Tongue (tissue), 2 donors: ENCODE results near the gene UBE2V1. TPM values are rescaled to one million over a fixed set of nuclear protein-coding genes. Genes with fewer than 3 reads are reported as not detected.
"Not testable (repeated sequence)": the region's sequence is repeated elsewhere in the genome, so short reads cannot be mapped to it uniquely, and the experiment has no call there.

Source experiments
- DNase-seq: peaks from one replicate; pipeline ENCODE4 v3.0.0-alpha.2; 2015
- total RNA-seq: library from RNA; depleted of rRNA; stranded (reverse); fragments of >200 nt; gene quantifications from one replicate; pipeline ENCODE4 v1.2.3, GENCODE V29; 2014

The UBE2V1 gene
- total RNA-seq, 1 donor from 2014 or later: 39.6 TPM

DNA sequence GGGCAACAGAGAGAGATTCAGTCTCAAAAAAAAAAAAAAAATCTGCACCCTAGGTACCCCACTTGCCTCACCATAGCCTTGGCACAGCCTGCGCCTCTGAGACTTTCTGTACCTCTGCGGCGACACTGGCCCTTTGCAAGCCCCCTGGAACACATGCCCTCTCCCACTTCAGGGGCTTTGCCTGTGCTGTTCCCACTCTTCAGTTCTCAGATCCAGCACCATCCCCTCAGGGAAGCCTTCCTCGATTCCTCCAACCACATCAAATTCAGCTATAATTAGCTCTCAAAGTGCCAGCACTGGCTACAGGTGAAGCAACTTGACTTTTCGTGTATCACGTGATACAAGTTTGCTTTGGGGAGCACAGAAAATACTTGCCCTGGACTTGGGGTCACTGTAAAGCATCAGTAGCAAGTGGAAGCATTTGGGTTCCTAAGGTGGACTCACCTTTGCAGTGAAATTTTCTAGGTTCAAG is 2.1 kb upstream of the UBE2V1 start:
- DNase-seq: no peak

DNA sequence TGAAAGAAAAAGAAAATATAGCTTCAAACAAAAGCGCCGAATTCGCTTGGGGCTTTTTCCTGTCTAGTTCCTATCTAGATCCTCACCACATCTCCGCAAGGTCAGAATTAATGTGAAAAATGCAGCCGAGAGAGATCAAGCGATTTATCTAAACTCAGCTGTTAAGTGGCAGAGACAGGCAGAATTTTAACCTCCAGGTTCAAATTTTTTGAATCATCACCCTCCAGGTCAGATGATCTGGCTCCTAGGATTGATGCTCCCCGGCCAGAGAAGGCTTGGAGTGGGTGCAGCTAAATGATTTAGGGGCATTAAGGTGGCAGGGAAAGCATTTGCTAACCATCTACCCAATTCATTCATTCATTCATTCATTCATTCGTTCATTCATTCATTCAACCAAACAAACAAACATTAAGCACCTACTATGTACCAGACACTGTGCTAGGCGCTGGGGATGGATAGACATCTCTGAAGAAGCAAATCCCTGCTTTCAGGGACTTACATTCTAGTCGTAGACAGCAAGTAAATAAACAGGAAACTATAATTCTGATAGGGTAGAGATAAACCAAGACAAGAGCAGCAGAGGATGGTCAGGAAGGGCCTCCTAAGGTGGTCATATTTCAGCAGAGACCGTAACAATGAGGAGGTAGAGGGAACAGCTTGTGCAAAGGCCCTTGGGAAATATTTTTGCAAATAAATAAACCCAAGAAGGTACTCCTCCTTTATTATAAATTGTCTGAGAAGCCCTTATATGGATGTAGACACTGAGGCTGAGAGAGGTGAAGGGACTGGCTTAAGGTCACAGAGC is 672 bp upstream of the UBE2V1 start:
- DNase-seq: no peak

DNA sequence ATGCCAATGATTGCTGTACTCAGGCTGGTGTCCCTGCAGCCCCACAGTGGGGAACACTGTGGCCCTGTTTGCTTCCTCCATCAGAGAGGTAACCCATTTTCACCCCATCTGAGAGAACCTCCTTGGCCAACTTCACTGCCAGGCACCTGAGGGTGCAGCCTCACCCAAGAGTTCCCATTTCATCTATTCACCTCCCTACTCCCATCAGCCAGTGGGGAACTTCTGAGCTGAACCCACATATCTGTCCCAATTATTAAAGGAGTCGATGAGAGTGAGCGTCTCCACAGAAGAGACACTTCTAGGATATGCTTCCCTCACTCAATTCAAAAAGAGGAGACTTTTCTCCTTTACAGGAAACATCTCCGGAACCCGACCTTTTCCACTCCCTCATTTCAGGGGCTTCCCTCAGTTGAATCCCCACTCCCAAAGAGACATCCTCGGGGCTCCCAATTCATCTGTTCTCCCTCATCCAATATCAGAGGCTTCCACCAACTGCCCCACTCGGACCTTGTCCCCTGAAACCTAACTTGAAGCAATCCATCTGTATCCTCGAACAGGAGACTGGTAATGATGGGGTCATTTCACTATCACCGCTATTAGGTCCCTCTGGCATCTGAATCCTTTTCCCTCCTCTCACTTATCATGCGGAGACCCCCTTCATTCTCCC is 988 bp downstream of the UBE2V1 start:
- no peak for DNase-seq

DNA sequence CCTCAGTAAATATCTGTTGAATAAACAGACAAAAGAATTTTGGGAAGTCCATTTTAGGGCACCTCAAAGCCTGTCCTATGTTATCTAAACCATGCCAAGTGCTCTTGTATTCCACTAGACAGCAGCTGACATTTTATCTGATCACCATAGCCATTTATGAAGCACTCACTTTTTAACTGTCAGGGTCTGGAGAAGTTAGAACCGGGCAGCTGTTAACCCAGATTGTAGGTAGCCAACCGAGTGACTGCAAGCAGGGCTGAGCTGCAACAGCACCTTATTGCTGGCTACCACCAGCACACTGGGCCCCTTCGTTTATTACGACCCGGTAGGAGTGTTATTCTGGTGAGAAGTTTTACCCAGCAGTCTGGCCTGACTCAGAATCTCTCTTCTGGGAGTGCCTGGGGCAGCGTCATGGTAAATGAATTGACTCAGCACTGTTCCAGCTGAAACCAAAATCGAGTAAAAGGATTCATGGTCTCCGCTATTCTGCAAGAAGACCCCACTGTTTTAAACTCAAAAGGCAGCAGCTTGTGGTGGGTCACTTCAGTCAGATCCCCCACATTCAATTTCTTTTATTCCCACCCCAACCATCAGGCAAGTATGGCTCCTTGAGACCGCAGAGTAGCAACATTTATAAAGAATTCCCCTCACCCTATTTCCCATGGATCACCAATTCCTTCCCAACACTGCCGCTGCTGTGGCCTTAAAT is 1.7 kb downstream of the UBE2V1 start:
- DNase-seq: no peak

DNA sequence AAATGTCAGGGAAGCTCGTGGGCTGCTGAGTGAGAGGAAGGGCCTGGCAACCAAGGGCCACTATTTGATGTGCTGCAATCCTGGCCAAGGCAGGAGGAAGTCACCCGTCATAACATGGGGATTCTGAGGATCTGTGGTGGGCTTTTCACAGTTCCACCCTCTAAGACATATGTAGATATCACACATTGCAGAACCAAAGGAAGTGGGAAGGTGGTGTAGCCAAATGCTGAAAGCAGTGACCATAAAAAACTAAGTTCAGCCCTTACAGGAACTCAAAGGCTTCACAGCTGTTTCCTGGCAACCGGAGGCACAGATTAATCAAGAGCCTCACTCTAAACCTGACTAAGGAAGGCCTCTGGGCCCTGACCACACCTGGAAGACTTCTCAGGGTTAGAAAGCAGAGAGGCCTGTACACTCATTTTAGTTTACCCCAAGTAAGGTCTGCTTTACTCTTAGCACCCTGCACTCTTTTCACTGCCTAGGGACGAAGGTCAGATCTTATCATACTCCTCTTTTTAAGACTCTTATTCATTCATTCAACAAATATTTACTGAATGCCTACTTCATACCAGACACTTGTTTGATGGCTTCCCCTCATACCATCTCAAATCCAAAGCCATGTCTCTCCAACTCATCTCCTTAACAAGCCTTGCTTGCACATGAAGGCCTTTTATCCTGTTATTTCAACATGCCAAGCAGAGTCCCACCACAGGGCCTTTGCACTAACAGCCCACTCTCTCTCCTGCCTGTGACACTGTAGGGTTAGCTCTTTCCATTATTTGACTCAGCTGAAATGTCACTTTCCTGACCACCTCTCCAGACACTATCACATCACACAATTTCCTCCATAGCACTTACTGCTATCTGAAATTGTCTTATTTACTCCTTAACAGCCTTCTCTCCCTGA is 2.6 kb downstream of the UBE2V1 start:
- no peak for DNase-seq

DNA sequence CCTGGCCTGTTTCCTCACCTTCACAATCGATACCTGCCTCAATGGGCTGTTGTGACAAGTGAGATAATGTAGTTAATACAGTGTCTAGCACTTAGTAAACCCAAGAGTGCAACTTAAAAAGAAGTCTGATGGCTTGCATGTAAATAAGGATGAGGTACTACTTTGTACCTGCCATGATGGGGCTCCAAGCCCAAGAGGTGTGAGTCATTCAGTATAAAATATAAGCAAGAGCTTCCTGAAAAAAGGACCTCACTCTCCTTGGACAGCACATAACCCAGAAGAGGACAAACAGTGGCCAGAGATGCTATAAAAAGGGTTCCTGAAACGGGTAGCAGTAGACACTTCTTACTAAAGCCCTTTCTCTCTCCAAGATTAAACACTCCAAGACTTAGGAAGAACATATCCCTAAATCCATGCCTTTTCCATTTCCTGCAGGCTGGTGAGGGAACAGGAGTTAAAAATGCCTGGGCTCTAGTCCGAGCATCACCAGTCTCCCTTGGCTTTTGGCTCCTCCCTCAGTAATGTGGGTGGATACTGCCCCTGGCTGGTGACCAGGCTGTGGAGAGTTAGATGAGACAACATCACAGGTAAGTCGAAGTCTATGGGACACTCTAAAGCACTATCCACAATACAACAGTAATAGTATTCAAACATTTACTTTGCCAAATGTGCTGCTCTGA is 4.3 kb downstream of the UBE2V1 start:
- no peak for DNase-seq

DNA sequence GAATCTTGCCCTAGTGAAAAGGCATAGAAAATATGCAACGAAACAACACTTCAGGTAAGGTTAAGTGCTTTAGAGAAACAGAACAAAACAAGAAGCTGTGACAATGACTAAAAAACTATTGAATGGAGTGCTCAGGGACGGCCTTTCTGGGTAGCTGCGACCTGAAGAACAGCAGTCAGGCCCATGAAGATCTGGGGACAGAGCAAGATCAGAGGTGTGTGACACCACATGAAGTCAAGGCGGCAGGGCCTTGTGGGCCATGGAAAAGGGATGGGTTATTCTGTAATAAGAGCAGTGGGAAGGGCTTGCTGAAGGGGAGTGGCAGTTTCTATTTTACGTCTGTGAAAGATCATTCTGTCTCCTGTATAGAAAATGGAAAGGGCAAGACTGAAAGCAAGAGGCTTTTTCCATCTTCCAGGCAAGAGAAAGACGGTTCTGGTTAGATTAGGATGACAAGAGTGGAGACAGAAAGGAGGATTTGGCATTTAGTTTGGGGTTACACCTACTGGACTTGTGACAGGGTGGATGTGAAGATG is 5.1 kb downstream of the UBE2V1 start:
- no peak for DNase-seq

DNA sequence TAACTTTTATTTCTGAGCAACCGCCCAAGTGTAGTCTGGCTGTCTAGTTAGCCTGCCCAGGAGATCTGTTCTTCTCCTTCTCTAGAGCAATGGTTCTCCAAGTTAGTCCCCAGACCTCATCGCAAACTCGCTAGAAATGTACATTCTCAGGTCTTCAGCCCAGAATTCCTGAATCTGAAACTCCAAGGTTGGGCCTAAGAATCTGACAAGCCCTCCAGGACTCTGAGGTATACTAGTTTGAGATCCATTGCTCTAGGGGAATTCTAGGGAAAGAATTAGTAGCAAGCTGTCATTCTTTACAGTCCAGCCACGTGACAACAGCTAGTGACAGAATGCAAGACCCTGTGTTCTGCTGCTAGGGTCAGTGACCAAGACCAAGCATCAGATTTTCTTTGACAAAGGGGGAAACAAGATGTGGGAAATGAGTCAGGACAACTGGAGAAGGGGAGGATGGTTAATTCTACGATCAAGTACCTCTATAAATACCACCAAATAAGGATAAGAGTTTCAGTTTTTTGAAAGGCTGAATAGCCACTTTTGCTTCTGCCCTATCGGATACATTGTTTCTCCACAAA is 5.8 kb downstream of the UBE2V1 start:
- no peak for DNase-seq

DNA sequence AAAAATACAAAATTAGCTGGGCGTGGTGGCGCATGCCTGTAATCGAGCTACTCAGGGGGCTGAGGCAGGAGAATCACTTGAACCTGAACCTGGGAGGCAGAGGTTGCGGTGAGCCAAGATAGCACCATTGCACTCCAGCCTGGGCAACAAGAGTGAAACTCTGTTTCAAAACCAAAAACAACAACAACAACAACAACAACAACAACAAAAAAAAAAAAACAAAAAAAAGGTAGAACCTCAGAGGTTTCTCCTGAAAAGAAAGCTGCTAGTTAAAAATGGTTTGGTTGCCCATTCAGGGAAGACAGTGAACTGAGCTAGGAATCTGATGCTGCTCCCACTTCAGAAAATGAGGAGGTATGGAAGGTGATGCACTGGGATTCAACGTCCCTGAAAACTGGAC is 6.3 kb downstream of the UBE2V1 start:
- not testable (repeated sequence) for DNase-seq

DNA sequence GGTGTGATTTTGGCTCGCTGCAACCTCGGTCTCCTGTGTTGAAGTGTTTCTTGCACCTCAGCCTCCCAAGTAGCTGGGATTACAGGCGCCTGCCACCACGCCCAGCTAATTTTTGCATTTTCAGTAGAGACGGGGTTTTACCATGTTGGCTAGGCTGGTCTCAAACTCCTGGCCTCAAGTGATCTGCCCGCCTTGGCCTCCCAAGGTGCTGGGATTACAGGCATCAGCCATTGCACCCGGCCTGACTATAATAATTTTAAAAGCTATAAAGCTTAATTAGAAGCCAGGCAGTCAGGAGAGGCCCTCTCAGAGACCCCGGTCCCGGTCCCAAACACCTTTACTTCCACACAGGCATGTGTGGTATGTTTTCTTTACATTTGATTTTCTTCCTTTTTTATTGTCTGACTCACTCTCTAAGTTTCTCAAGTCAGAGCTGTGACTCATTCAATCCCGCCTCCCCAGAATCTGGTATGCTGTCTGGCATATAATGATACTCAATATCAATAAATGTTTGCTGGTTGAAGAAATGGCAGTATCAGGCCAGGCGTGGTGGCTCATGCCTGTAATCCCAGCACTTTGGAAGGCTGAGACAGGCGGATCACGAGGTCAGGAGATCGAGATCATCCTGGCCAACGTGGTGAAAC is 9.4 kb downstream of the UBE2V1 start:
- not testable (repeated sequence) for DNase-seq

DNA sequence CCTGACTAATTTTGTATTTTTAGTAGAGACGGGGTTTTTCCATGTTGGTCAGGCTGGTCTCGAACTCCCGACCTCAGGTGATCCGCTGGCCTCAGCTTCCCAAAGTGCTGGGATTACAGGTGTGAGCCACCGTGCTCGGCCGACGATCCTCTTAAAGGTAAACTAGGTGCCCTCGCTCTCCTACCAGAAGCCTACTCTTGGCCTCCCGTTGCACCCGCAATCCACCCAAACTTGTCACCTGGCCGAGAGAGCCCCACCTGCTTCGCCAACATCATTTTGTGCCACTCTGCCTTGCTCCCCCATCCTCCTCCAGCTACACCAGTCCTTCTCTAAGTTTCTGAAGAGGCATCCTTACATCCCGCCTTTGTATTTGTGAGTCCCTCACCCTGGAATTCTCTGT is 10.4 kb downstream of the UBE2V1 start:
- DNase-seq: not testable (repeated sequence)

DNA sequence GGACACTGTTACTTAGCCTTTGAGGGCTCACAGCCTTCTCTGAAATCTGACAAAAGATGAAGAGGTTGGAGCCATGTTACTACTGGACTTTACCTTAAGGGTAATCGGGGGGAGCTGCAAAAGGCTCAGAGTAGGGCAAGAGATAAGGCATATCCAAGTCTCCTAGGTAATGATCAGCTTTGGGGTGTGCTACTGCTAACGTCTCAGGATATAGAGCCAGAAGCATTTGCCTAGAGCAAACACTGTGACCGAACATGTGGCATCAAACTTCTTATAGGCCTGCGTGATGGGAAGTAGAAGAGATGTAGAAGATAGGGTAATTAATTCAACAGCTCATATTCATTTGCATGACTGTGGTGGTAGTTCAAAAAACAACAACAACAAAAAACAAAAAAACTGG is 11.1 kb downstream of the UBE2V1 start:
- no peak for DNase-seq

DNA sequence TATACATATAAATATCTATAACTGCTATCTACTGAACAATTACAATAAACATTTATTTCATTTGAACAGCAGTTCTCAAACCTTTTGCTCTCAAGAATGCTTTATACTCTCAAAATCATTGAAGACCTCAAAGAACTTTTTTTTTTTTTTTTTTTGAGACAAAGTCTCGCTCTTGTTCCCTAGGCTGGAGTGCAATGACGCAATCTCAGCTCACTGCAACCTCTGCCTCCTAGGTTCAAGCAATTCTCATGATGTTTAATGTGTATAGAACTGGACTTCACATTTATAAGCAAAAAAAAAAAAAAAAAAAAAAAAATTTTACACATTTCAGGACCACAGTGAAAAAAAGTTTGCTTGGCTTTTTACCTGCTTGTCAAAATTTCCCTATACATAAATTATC is 11.7 kb downstream of the UBE2V1 start:
- DNase-seq: no peak

DNA sequence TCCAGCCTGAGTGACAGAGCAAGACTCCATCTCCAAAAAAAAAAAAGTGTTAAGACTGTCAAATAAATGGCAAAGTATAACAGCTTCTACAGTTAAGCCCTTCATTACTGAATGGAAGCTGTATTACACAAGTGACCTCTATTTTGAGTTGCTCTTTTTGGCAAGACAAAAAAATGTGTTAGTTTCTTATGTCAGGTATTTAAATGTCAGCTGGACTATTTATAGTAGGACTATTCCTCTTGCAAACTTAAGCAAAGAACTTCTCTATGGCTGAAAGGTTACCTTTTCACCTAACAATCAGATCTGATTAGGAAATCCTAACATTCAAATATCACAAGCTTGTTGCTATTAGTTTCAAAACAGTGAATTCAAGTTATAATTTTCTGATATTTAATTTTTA is 12.4 kb downstream of the UBE2V1 start:
- DNase-seq: no peak

DNA sequence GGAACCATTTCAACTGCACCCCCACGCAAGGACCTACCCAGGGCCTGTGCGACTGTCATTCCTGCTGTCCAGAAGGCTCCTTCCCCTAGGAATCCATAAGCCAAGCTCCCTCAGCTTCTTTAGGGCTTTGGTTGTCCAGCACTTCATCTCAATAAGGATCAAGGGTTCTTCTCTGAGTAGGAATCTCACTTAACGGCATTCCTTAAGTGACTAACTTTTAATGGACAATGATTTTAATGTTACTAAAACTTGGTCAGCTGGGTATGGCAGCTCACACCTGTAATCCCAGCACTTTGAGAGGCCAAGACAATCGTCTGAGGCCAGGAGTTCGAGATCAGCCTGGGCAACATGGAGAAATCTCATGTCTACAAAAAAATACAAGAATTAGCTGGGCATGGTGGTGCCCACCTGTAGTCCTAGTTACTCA is 13.4 kb downstream of the UBE2V1 start:
- DNase-seq: no peak

DNA sequence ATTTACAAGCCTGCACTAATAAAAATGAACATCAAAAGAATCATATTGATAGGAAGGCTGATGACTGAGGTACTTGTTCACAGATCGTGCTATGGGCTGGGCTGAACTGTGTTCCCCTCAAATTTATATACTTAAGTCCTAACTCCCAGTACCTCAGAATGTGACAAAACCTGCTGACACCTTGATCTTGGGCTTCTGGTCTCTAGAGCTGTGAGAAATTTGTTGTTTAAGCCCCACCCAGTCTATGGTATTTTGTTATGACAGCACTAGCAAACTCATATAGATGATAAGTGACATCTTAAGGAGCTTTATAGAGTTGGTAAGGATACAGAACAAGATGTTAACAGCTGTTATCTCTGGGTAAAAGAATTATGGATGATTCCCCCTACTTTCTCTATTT is 13.8 kb downstream of the UBE2V1 start:
- DNase-seq: no peak

DNA sequence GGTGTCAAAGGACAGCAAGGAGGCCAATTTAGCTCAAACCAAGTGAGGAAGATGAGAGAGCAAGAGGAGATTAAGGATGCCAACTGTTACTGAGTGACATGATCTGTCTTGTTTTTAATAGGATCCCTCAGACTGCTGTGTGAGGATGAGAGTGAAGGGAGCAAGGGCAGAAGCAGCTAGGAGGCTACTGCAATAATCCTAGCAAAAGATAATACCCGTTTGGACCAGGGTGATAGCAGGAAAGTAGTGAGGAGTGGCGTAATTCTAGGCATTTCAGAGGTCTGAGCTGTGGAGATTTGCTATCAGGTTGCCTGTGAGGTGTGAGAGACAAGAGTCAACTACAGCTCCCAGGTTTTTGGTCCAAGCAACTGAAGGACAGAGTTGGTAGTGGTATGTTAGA is 14.7 kb downstream of the UBE2V1 start:
- no peak for DNase-seq

DNA sequence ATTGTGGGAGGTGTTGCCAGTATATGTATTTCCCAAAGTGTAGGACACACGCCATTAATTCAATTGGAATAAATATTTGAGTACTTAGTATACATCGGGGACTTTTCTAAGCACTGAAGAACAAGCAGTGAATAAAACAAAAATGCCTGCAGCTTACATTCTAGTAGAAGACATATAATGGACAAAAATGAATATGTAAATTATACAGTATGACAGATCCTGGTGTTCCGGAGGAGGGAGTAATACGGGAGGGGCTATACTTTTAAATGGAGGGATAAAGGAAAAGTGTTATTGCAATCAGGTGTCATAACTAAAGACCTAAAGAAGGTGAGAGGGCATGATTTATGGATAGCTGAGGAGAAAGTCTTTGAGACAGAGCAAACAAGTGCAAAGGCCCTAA is 15.1 kb downstream of the UBE2V1 start:
- DNase-seq: no peak

DNA sequence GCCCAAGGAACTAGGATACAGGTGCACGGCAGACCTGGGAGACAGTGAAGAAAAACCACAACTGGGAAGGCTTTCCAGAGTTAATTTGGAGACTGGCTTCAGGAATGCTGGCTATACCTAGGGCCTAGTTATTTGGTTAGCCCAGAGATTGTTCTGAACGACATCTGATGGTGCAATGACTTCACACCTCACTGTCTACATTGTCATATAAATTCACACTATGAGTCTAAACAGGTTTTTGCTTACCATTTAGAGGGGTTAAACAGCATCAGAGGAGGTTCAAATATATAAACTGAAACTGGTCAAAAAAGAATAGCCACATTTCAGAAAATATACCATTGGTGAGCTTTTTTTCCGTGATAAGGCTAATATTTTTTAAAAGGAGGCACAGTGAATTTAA is 16.7 kb downstream of the UBE2V1 start:
- no peak for DNase-seq

DNA sequence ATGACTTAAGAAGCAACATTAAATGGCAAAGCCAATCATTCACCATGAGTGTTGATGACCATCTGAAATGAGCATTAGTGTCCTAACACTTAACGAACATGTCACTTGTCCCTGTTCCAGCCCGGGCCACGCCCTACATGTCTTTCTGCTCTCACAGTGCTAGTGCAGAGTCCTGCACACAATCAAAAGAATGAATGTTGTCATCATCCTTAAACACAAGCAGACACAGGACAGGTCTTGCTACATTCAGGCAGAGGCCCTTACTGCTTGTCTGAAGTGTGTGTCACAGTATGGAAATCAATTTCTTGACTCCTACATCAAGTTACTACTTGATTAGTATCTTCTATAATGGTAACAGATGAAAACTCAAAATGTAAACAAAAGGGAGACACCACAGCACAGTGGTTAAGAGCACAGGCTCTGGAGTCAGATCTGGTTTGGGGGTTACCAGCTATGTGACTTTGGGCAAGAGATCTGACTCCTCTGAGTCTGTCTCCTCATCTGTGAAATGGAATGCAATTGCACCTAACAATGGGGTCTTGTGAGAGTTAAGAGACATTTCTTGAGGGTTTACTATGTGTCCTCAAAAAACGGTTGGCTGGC is 17.4 kb downstream of the UBE2V1 start:
- DNase-seq: no peak
